ENCODE data around the gene KRTAP10-6.
"Not testable (repeated sequence)": the region's sequence is repeated elsewhere in the genome, so short reads cannot be mapped to it uniquely, and the experiment has no call there.

KRTAP10-6 gene

GRCh38 chr21:44592446-44593311 lies at the start of gene KRTAP10-6:
Gene KRTAP10-6, minus strand, starts transcription at chr21:44592505. Its CDS starts 21 bp downstream, at chr21:44592484.
- no peak within 1 kb of the TSS for H3K9ac ChIP-seq (ENCODE audit: low read depth, low read length)
- peaks cover 8% of the 10 kb centered on the region; the same call in 1 of the 2 replicates for H3K4me1 ChIP-seq (ENCODE audit: insufficient read depth, low read length)
- H3K4me3 ChIP-seq (ENCODE audit: low read length) = no peak within 1 kb of the TSS
- no peaks in the 10 kb centered on the region for H3K27me3 ChIP-seq (ENCODE audit: insufficient read depth, low read length)
- H3K27ac ChIP-seq (ENCODE audit: low read length) = no peak within 1 kb of the TSS
- no peaks in the 10 kb centered on the region for H3K9me3 ChIP-seq (ENCODE audit: insufficient read depth, low read depth, low read length)
- no peaks in the 10 kb centered on the region for H3K36me3 ChIP-seq (ENCODE audit: insufficient read depth, low read depth, low read length)

GRCh38 chr21:44640761-44641160 lies 48.5 kb upstream of the KRTAP10-6 start:
- H3K27me3 ChIP-seq (ENCODE audit: insufficient read depth, low read length) = no peaks in the 10 kb centered on the region
- no peak overlapping the region for H3K9ac ChIP-seq (ENCODE audit: low read depth, low read length)
- no peaks in the 10 kb centered on the region for H3K4me1 ChIP-seq (ENCODE audit: insufficient read depth, low read length)
- H3K4me3 ChIP-seq (ENCODE audit: low read length) = no peak overlapping the region
- no peaks in the 10 kb centered on the region for H3K36me3 ChIP-seq (ENCODE audit: insufficient read depth, low read depth, low read length)
- no peak overlapping the region for H3K27ac ChIP-seq (ENCODE audit: low read length)
- peaks cover 12% of the 10 kb centered on the region; the same call in 1 of the 2 replicates for H3K9me3 ChIP-seq (ENCODE audit: insufficient read depth, low read depth, low read length)

GRCh38 chr21:44639331-44639655 lies 47.0 kb upstream of the KRTAP10-6 start:
- H3K27me3 ChIP-seq (ENCODE audit: insufficient read depth, low read length) = no peaks in the 10 kb centered on the region
- no peak overlapping the region for H3K9ac ChIP-seq (ENCODE audit: low read depth, low read length)
- H3K27ac ChIP-seq (ENCODE audit: low read length) = no peak overlapping the region
- no peaks in the 10 kb centered on the region for H3K4me1 ChIP-seq (ENCODE audit: insufficient read depth, low read length)
- no peaks in the 10 kb centered on the region for H3K36me3 ChIP-seq (ENCODE audit: insufficient read depth, low read depth, low read length)
- H3K9me3 ChIP-seq (ENCODE audit: insufficient read depth, low read depth, low read length) = 0 out of 2 replicates have a peak, but pooled peaks cover 2% of the 10 kb centered on the region
- no peak overlapping the region for H3K4me3 ChIP-seq (ENCODE audit: low read length)

GRCh38 chr21:44638506-44639330 lies 46.4 kb upstream of the KRTAP10-6 start:
- H3K36me3 ChIP-seq (ENCODE audit: insufficient read depth, low read depth, low read length); H3K9ac ChIP-seq (ENCODE audit: low read depth, low read length); H3K27ac ChIP-seq (ENCODE audit: low read length); H3K9me3 ChIP-seq (ENCODE audit: insufficient read depth, low read depth, low read length); H3K27me3 ChIP-seq (ENCODE audit: insufficient read depth, low read length); H3K4me3 ChIP-seq (ENCODE audit: low read length); H3K4me1 ChIP-seq (ENCODE audit: insufficient read depth, low read length): not testable (repeated sequence)

GRCh38 chr21:44637851-44638348 lies 45.6 kb upstream of the KRTAP10-6 start:
- not testable (repeated sequence) for H3K36me3 ChIP-seq (ENCODE audit: insufficient read depth, low read depth, low read length); H3K9ac ChIP-seq (ENCODE audit: low read depth, low read length); H3K9me3 ChIP-seq (ENCODE audit: insufficient read depth, low read depth, low read length); H3K4me3 ChIP-seq (ENCODE audit: low read length); H3K27me3 ChIP-seq (ENCODE audit: insufficient read depth, low read length); H3K27ac ChIP-seq (ENCODE audit: low read length); H3K4me1 ChIP-seq (ENCODE audit: insufficient read depth, low read length)

GRCh38 chr21:44637018-44637850 lies 44.9 kb upstream of the KRTAP10-6 start, which contains the start of gene KRTAP10-10:
Gene KRTAP10-10, plus strand, starts transcription at chr21:44637356. Its CDS starts 62 bp downstream, at chr21:44637418.
- Histone ChIP-seq H3K9ac (ENCODE audit: low read depth, low read length) (no peak within 1 kb of the TSS), H3K4me3 (ENCODE audit: low read length) (no peak within 1 kb of the TSS), H3K4me1 (ENCODE audit: insufficient read depth, low read length) (no peaks in the 10 kb centered on the region)

GRCh38 chr21:44636209-44637017 lies 44.1 kb upstream of the KRTAP10-6 start:
- Histone ChIP-seq H3K27ac (ENCODE audit: low read length) (no peak overlapping the region), H3K9me3 (ENCODE audit: insufficient read depth, low read depth, low read length) (no peaks in the 10 kb centered on the region), H3K36me3 (ENCODE audit: insufficient read depth, low read depth, low read length) (no peaks in the 10 kb centered on the region), H3K27me3 (ENCODE audit: insufficient read depth, low read length) (no peaks in the 10 kb centered on the region), H3K4me3 (ENCODE audit: low read length) (no peak overlapping the region), H3K4me1 (ENCODE audit: insufficient read depth, low read length) (no peaks in the 10 kb centered on the region), H3K9ac (ENCODE audit: low read depth, low read length) (no peak overlapping the region)

More at GRCh38 chr21:44637018-44637850, 44.9 kb upstream of the KRTAP10-6 start, which contains the start of gene KRTAP10-10:
- H3K27ac ChIP-seq (ENCODE audit: low read length) = no peak within 1 kb of the TSS
- H3K27me3 ChIP-seq (ENCODE audit: insufficient read depth, low read length) = no peaks in the 10 kb centered on the region
- no peaks in the 10 kb centered on the region for H3K9me3 ChIP-seq (ENCODE audit: insufficient read depth, low read depth, low read length)
- no peaks in the 10 kb centered on the region for H3K36me3 ChIP-seq (ENCODE audit: insufficient read depth, low read depth, low read length)

GRCh38 chr21:44632067-44632466 lies 39.8 kb upstream of the KRTAP10-6 start:
- H3K9me3 ChIP-seq (ENCODE audit: insufficient read depth, low read depth, low read length) = no peaks in the 10 kb centered on the region
- no peak overlapping the region for H3K9ac ChIP-seq (ENCODE audit: low read depth, low read length)
- H3K4me3 ChIP-seq (ENCODE audit: low read length) = no peak overlapping the region
- no peaks in the 10 kb centered on the region for H3K4me1 ChIP-seq (ENCODE audit: insufficient read depth, low read length)
- H3K36me3 ChIP-seq (ENCODE audit: insufficient read depth, low read depth, low read length) = no peaks in the 10 kb centered on the region
- H3K27me3 ChIP-seq (ENCODE audit: insufficient read depth, low read length) = no peaks in the 10 kb centered on the region
- no peak overlapping the region for H3K27ac ChIP-seq (ENCODE audit: low read length)

GRCh38 chr21:44630440-44630839 lies 38.1 kb upstream of the KRTAP10-6 start:
- Histone ChIP-seq H3K36me3 (ENCODE audit: insufficient read depth, low read depth, low read length) (no peaks in the 10 kb centered on the region), H3K9me3 (ENCODE audit: insufficient read depth, low read depth, low read length) (no peaks in the 10 kb centered on the region), H3K4me3 (ENCODE audit: low read length) (no peak overlapping the region), H3K27me3 (ENCODE audit: insufficient read depth, low read length) (no peaks in the 10 kb centered on the region), H3K27ac (ENCODE audit: low read length) (no peak overlapping the region), H3K4me1 (ENCODE audit: insufficient read depth, low read length) (no peaks in the 10 kb centered on the region), H3K9ac (ENCODE audit: low read depth, low read length) (no peak overlapping the region)

- H3K27me3 ChIP-seq (ENCODE audit: insufficient read depth, low read length) = no peaks in the 10 kb centered on the region
- H3K36me3 ChIP-seq (ENCODE audit: insufficient read depth, low read depth, low read length) = no peaks in the 10 kb centered on the region
- H3K4me3 ChIP-seq (ENCODE audit: low read length) = no peak overlapping the region
- H3K4me1 ChIP-seq (ENCODE audit: insufficient read depth, low read length) = no peaks in the 10 kb centered on the region
- H3K27ac ChIP-seq (ENCODE audit: low read length) = no peak overlapping the region
- H3K9ac ChIP-seq (ENCODE audit: low read depth, low read length) = no peak overlapping the region
- peaks cover 12% of the 10 kb centered on the region for H3K9me3 ChIP-seq (ENCODE audit: insufficient read depth, low read depth, low read length)
Observed at GRCh38 chr21:44628707-44629391, 36.5 kb upstream of the KRTAP10-6 start.

Data from iPS-20b (cell line).